KOPT-K1 (cell line): ENCODE measurements around the gene TMEM19.
"Not testable (repeated sequence)": the region's sequence is repeated elsewhere in the genome, so short reads cannot be mapped to it uniquely, and the experiment has no call there.

Source experiments
- H3K27ac ChIP-seq: fragments of 200-600 bp; sonication (generic); 2 replicates; pipeline ENCODE4 v1.5.1; 2016; ENCODE audit warnings: antibody characterized with exemption, mild to moderate bottlenecking, low read depth, low read length; ENCODE audit not compliant: poor library complexity, severe bottlenecking
- H3K36me3 ChIP-seq: fragments of 200-600 bp; sonication (generic); 2 replicates; pipeline ENCODE4 v1.5.1; 2017; ENCODE audit warnings: antibody characterized with exemption, mild to moderate bottlenecking, low read length, moderate library complexity; ENCODE audit not compliant: insufficient read depth
- H3K9me3 ChIP-seq: fragments of 200-600 bp; sonication (generic); 2 replicates; pipeline ENCODE4 v1.5.1; 2017; ENCODE audit warnings: antibody characterized with exemption, low read length, mild to moderate bottlenecking; ENCODE audit not compliant: insufficient read depth, poor library complexity, severe bottlenecking

Gene TMEM19

GRCh38 chr12:71688961-71689570 is 3.2 kb downstream of the TMEM19 start:
- Histone ChIP-seq H3K36me3 (peaks cover 27% of the 10 kb centered on the region), H3K27ac (no peak overlapping the region), H3K9me3 (no peaks in the 10 kb centered on the region)

GRCh38 chr12:71691504-71692129 is 5.7 kb downstream of the TMEM19 start:
- peaks cover 43% of the 10 kb centered on the region for H3K36me3 ChIP-seq
- H3K9me3 ChIP-seq, result no peaks in the 10 kb centered on the region
- H3K27ac ChIP-seq, result no peak overlapping the region

- Histone ChIP-seq H3K36me3 (peaks cover 59% of the 10 kb centered on the region), H3K27ac (no peak overlapping the region)
Observed at GRCh38 chr12:71693126-71693525, 7.2 kb downstream of the TMEM19 start.

GRCh38 chr12:71693651-71694050 is 7.8 kb downstream of the TMEM19 start:
- not testable (repeated sequence) for H3K27ac ChIP-seq, H3K9me3 ChIP-seq
- H3K36me3 ChIP-seq, result peaks cover 64% of the 10 kb centered on the region

More at GRCh38 chr12:71693126-71693525, 7.2 kb downstream of the TMEM19 start:
- no peaks in the 10 kb centered on the region for H3K9me3 ChIP-seq

GRCh38 chr12:71694099-71694820 is 8.4 kb downstream of the TMEM19 start:
- Histone ChIP-seq H3K27ac (no peak overlapping the region), H3K36me3 (peaks cover 70% of the 10 kb centered on the region), H3K9me3 (no peaks in the 10 kb centered on the region)

- no peaks in the 10 kb centered on the region for H3K9me3 ChIP-seq
- H3K27ac ChIP-seq, result no peak overlapping the region
- H3K36me3 ChIP-seq, result peaks cover 71% of the 10 kb centered on the region
Observed at GRCh38 chr12:71695782-71696181, 9.9 kb downstream of the TMEM19 start.

GRCh38 chr12:71702181-71702580 is 16.3 kb downstream of the TMEM19 start:
- H3K9me3 ChIP-seq, H3K27ac ChIP-seq: not testable (repeated sequence)
- peaks cover 73% of the 10 kb centered on the region for H3K36me3 ChIP-seq

- H3K9me3 ChIP-seq, result no peaks in the 10 kb centered on the region
- peaks cover 69% of the 10 kb centered on the region for H3K36me3 ChIP-seq
- no peak overlapping the region for H3K27ac ChIP-seq
Observed at GRCh38 chr12:71702590-71702989, 16.7 kb downstream of the TMEM19 start.

GRCh38 chr12:71703206-71703605 is 17.3 kb downstream of the TMEM19 start:
- H3K36me3 ChIP-seq, result peaks cover 63% of the 10 kb centered on the region
- H3K27ac ChIP-seq, result no peak overlapping the region
- H3K9me3 ChIP-seq, result no peaks in the 10 kb centered on the region

- Histone ChIP-seq H3K36me3 (peaks cover 46% of the 10 kb centered on the region), H3K9me3 (no peaks in the 10 kb centered on the region), H3K27ac (no peak overlapping the region)
Observed at GRCh38 chr12:71704920-71705319, 19.0 kb downstream of the TMEM19 start.

- no peak overlapping the region for H3K27ac ChIP-seq
- peaks cover 17% of the 10 kb centered on the region for H3K36me3 ChIP-seq
- peaks cover 10% of the 10 kb centered on the region for H3K9me3 ChIP-seq
Observed at GRCh38 chr12:71708658-71709057, 22.8 kb downstream of the TMEM19 start.

- H3K36me3 ChIP-seq, result 0 out of 2 replicates have a peak, but pooled peaks cover 4% of the 10 kb centered on the region
- no peak overlapping the region for H3K27ac ChIP-seq
- H3K9me3 ChIP-seq, result peaks cover 22% of the 10 kb centered on the region
Observed at GRCh38 chr12:71710276-71711125, 24.6 kb downstream of the TMEM19 start.

- Histone ChIP-seq H3K36me3 (no peaks in the 10 kb centered on the region), H3K9me3 (peaks cover 13% of the 10 kb centered on the region), H3K27ac (no peak overlapping the region)
Observed at GRCh38 chr12:71718611-71719010, 32.7 kb downstream of the TMEM19 start.

- Histone ChIP-seq H3K9me3 (peaks cover 2% of the 10 kb centered on the region), H3K36me3 (no peaks in the 10 kb centered on the region), H3K27ac (no peak overlapping the region)
Observed at GRCh38 chr12:71719647-71720370, 33.9 kb downstream of the TMEM19 start.
